Measurements from ENCODE around the gene ZNF302.

The ZNF302 gene

GRCh38 chr19:34731964-34732363 lies 54.5 kb downstream of the ZNF302 start:
- DNase-seq (ENCODE audit: low read depth in 2 of 2) = no peak

- DNase-seq (ENCODE audit: low read depth in 2 of 2) = no peak
These were observed 55.2 kb downstream of the ZNF302 start for GRCh38 chr19:34732612-34733211.

DNA sequence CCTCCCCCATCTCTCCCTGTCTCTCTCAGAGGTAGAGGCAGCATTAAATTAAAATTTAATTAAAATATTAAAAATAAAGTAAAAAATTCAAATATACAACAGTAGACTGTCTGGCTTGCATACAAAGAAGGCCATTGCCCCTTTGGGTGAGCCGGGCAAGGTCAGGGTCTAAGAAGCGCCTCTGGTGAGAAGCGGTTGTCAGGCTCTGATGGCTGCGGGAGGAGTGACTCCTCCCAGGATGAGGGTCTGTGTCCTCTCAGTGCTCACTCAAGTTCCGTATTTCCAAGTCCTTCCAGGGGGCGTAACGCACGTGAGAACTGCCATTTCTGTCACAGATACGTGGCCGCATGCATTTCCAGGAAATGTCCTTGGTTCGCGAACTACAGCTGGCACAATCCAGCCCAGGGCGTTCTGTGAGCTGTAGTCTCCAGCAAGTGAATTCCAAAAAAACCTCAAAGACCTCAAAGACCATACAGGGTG lies 55.8 kb downstream of the ZNF302 start:
- no peak for DNase-seq (ENCODE audit: low read depth in 2 of 2)

DNA sequence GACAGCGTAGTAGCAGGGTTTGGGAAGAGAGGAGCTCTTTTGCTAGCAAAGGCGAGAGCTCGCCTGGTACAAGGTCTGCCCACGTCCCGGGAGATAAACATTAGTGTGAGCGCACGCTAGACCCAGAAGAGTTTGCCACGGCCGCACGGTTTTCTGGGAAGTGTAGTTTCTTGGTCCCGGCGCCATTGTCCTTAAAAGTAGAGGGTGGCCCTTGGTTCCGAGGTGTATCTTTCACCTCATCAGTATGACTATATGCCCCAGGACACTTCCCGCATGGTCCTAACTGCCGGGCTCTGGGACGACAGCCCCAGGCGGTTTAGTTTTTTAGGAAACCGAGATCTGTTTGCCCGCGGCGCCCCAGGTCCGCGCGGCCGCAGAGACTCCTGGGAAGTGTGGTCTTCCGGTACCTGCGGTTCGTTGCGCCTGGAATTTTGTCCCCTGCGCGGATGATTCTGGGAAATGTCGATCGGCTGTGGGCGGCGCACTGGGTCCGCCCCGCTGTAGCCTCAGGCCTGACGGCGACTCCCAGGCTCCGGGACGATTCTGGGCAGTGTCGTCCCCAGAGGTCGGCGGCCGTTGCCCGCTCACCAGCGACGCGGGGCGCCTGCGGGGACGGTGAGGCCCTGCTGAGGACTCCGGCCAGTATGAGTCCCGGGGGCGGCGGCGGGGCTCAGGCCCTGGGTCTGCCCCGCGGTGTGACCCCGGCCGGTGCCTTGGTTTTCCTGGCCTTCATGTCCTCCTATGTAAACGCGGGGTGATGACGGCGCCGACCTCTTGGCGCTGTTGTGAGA lies 56.5 kb downstream of the ZNF302 start, which contains the start of gene ZNF181:
Gene ZNF181, plus strand, starts transcription at position 498 of the 791 bp plus-strand sequence. CDS start 795 bp downstream, outside the sequence.
- peak; percentile 62 to 72 for DNase-seq (ENCODE audit: low read depth in 2 of 2)

DNA sequence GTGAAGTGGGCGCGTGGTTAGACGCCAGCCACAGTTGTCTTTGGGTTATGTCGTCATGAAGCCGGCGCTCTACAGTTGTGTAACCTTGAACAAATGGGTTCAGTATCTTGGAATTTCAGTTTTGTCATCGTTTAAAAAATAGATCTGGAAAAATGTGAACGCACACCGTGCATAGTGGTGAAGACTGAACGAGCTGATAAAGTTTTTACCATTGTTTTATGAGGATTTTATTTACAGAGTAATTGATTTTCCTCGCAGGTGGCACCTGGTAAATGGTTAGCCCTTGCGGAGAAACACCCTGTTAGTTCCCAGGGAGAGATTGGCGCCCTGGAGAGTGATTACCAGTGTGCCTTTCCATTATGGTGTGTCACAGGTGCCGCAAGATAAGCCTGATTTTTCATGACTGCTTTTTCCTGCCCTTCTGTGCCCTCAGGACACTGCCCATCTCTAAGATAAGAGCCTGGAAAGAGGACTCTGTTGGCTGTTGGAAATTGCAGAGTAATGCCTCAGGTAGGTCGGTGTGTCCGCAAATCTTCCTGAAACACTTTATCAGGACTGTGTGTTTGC lies 57.1 kb downstream of the ZNF302 start:
- no peak for DNase-seq (ENCODE audit: low read depth in 2 of 2)
